ENCODE measurements around the gene PTCSC3. TPM values are rescaled to one million over a fixed set of nuclear protein-coding genes. Genes with fewer than 3 reads are reported as not detected.

Gene PTCSC3
- total RNA-seq, result not detected

DNA sequence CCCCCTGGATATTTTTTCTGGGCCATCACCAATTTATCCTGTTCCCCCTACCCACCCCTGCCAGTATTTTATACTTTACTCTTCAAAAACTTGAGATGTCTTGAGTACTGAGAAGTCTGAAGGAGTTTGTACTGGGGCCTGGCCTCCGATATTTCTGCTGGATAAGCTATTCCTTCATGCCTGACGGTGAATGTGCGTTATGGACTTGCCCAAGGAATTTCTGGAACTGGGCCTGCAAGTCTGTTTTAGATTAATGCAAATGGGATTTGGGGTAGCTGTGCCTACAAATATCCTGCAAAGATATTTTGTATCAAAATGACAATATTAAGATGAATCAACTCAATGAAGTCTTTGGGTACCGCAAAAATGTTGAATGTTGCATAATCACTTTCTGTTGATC is at the start of gene PTCSC3:
Gene PTCSC3, minus strand, starts transcription at position 199 of the 400 bp plus-strand sequence.
- ChIA-PET CTCF (no interaction called here), POLR2A (no interaction called here)
- H3K27me3 Mint-ChIP-seq, result peaks cover 3% of the 10 kb centered on the region
- DNase-seq (no peak), ATAC-seq (no peak)
- H3K9me3 Mint-ChIP-seq, result no peaks in the 10 kb centered on the region
- no peaks in the 10 kb centered on the region for H3K4me1 Mint-ChIP-seq (ENCODE audit: low read depth)
- H3K27ac Mint-ChIP-seq, result no peak within 1 kb of the TSS
- no peaks in the 10 kb centered on the region for H3K36me3 Mint-ChIP-seq (ENCODE audit: low read depth)
- TF ChIP-seq, protein P1, sequence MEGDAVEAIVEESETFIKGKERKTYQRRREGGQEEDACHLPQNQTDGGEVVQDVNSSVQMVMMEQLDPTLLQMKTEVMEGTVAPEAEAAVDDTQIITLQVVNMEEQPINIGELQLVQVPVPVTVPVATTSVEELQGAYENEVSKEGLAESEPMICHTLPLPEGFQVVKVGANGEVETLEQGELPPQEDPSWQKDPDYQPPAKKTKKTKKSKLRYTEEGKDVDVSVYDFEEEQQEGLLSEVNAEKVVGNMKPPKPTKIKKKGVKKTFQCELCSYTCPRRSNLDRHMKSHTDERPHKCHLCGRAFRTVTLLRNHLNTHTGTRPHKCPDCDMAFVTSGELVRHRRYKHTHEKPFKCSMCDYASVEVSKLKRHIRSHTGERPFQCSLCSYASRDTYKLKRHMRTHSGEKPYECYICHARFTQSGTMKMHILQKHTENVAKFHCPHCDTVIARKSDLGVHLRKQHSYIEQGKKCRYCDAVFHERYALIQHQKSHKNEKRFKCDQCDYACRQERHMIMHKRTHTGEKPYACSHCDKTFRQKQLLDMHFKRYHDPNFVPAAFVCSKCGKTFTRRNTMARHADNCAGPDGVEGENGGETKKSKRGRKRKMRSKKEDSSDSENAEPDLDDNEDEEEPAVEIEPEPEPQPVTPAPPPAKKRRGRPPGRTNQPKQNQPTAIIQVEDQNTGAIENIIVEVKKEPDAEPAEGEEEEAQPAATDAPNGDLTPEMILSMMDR (IDR thresholded peaks at IDR 0.05), result no peak
- no peak within 1 kb of the TSS for H3K4me3 Mint-ChIP-seq
- intact Hi-C loops (cut with micrococcal nuclease), result no loop called here

DNA sequence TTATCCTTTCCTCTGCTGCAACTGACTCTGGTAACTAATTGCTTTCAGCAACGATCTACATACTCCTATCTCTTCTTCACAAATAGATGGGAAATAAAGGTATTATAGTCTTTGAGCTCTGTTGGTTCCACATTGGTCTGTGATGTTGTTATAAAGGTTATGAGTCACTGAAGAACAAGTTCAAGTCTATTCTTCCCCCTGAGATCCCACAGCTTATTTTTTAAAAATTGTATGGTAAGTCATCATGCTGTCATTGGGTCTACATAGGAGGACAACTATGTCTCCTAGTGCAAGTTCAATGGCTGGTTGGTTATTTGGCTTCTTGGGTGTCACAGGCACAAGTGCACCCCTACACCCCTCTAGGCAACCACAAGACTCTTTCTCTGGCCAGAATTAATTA is 49.6 kb upstream of the PTCSC3 start:
- POLR2A ChIA-PET, result no interaction called here
- Mint-ChIP-seq H3K27ac (no peak overlapping the region), H3K4me3 (no peak overlapping the region), H3K9me3 (no peaks in the 10 kb centered on the region), H3K36me3 (ENCODE audit: low read depth) (no peaks in the 10 kb centered on the region), H3K27me3 (peaks cover 6% of the 10 kb centered on the region), H3K4me1 (ENCODE audit: low read depth) (no peaks in the 10 kb centered on the region)
- DNase-seq, result no peak
- ATAC-seq, result no peak
- TF ChIP-seq, protein P1 (IDR thresholded peaks at IDR 0.05), result no peak
- CTCF ChIA-PET, result no interaction called here
- intact Hi-C loops (cut with micrococcal nuclease), result no loop called here

- no peak overlapping the region for H3K4me3 Mint-ChIP-seq
- ChIA-PET POLR2A (no interaction called here), CTCF (no interaction called here)
- no peaks in the 10 kb centered on the region for H3K36me3 Mint-ChIP-seq (ENCODE audit: low read depth)
- no peaks in the 10 kb centered on the region for H3K4me1 Mint-ChIP-seq (ENCODE audit: low read depth)
- H3K27me3 Mint-ChIP-seq, result peaks cover 7% of the 10 kb centered on the region
- ATAC-seq (no peak), DNase-seq (no peak)
- intact Hi-C loops (cut with micrococcal nuclease), result no loop called here
- TF ChIP-seq, protein P1 (IDR thresholded peaks at IDR 0.05), result no peak
- H3K27ac Mint-ChIP-seq, result no peak overlapping the region
- no peaks in the 10 kb centered on the region for H3K9me3 Mint-ChIP-seq
Observed at GRCh38 chr14:36224176-36224575, 47.7 kb upstream of the PTCSC3 start.

DNA sequence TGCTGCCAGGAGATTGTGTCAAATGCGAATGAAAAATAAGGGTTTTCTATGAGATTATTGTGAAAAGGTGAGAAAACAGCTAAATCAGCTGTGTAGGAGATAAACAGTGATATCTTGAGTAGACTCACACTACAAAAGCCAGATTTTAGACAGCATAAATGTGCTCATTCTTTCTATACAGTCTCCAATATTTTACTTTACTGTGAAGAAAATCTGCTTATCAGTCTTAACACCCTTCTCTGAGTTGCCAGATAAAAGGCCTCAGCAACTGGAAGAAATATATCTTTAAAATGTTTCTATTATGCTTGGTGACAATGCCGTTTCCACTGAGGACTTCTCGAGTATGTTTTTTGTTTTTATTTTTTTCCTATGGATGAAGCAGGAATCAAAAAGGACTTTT is 47.0 kb upstream of the PTCSC3 start:
- DNase-seq (no peak), ATAC-seq (no peak)
- H3K27me3 Mint-ChIP-seq, result peaks cover 8% of the 10 kb centered on the region
- no peak overlapping the region for H3K27ac Mint-ChIP-seq
- no peaks in the 10 kb centered on the region for H3K4me1 Mint-ChIP-seq (ENCODE audit: low read depth)
- H3K9me3 Mint-ChIP-seq, result no peaks in the 10 kb centered on the region
- TF ChIP-seq, protein P1 (IDR thresholded peaks at IDR 0.05), result no peak
- intact Hi-C loops (cut with micrococcal nuclease), result no loop called here
- no peaks in the 10 kb centered on the region for H3K36me3 Mint-ChIP-seq (ENCODE audit: low read depth)
- ChIA-PET POLR2A (no interaction called here), CTCF (no interaction called here)
- H3K4me3 Mint-ChIP-seq, result no peak overlapping the region

GRCh38 chr14:36222952-36223468 is 46.5 kb upstream of the PTCSC3 start:
- H3K27ac Mint-ChIP-seq, result no peak overlapping the region
- no peaks in the 10 kb centered on the region for H3K4me1 Mint-ChIP-seq (ENCODE audit: low read depth)
- POLR2A ChIA-PET, result no interaction called here
- ATAC-seq (no peak), DNase-seq (no peak)
- H3K27me3 Mint-ChIP-seq, result peaks cover 7% of the 10 kb centered on the region
- TF ChIP-seq, protein P1 (IDR thresholded peaks at IDR 0.05), result no peak
- intact Hi-C loops (cut with micrococcal nuclease), result no loop called here
- H3K9me3 Mint-ChIP-seq, result no peaks in the 10 kb centered on the region
- H3K4me3 Mint-ChIP-seq, result no peak overlapping the region
- CTCF ChIA-PET, result no interaction called here
- no peaks in the 10 kb centered on the region for H3K36me3 Mint-ChIP-seq (ENCODE audit: low read depth)

Data from activated CD8-positive, alpha-beta T cell treated with anti-CD3 and anti-CD28 coated beads for 36 hours (primary cell).